ENCODE data around the gene GRK4. TPM values are rescaled to one million over a fixed set of nuclear protein-coding genes. Genes with fewer than 3 reads are reported as not detected.
A peak's percentile ranks its signal among the peaks of the same experiment; 100 is the strongest.

Gene GRK4
- total RNA-seq, 1 experiment from 2014 or later, result 4.5 TPM

DNA sequence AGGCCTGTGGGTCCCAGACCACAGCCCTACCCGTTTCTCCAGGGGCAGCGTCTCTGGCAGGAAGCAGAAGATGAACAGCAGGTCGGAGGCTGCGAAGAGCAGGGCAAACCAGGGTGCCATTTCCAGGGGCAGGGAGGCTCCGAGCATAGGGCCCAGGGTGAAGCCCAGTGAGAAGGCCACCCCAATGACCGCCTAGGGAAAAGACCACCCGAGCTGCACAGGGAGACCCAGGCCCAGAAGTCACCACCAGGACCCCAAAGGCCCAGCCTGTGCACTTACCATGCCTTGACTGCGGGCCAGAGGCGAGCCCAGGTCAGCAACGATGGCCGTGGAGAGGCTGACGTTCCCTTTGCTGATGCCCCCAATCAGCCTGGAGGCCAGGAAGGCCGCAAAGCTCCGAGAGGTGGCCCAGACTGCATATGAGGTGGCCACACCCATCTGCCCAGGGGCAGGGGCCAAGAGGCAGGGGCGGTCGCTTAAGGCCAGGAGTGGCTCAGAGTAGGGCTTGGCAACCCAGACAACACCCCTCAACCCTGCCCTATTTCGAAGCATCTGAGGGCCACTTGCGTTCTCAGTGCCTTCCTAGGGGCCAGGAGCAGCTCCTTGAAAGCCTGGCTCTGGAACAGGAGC, 30.9 kb upstream of the GRK4 start:
- ChIA-PET POLR2A (no interaction called here), CTCF (interaction anchor here (0.5 to 0.6 kb wide), 2 partner anchors 68 to 1541 kb away, joined by 3 read pairs; no protein-coding TSS in a partner anchor)
- peaks cover 25% of the 10 kb centered on the region for H3K4me1 Mint-ChIP-seq (ENCODE audit: insufficient read depth, unreplicated experiment)
- no peaks in the 10 kb centered on the region for H3K9me3 Mint-ChIP-seq (ENCODE audit: unreplicated experiment)
- no peaks in the 10 kb centered on the region for H3K27me3 Mint-ChIP-seq (ENCODE audit: insufficient read depth, unreplicated experiment)
- H3K4me3 Mint-ChIP-seq (ENCODE audit: unreplicated experiment), result peak overlapping the region; percentile 77
- no TSS peak for BruUV-seq (replicated peaks)
- no peak overlapping the region for H3K27ac Mint-ChIP-seq (ENCODE audit: low read depth, unreplicated experiment)
- H3K36me3 Mint-ChIP-seq (ENCODE audit: insufficient read depth, unreplicated experiment), result peaks cover 47% of the 10 kb centered on the region
- TF ChIP-seq, protein P1, sequence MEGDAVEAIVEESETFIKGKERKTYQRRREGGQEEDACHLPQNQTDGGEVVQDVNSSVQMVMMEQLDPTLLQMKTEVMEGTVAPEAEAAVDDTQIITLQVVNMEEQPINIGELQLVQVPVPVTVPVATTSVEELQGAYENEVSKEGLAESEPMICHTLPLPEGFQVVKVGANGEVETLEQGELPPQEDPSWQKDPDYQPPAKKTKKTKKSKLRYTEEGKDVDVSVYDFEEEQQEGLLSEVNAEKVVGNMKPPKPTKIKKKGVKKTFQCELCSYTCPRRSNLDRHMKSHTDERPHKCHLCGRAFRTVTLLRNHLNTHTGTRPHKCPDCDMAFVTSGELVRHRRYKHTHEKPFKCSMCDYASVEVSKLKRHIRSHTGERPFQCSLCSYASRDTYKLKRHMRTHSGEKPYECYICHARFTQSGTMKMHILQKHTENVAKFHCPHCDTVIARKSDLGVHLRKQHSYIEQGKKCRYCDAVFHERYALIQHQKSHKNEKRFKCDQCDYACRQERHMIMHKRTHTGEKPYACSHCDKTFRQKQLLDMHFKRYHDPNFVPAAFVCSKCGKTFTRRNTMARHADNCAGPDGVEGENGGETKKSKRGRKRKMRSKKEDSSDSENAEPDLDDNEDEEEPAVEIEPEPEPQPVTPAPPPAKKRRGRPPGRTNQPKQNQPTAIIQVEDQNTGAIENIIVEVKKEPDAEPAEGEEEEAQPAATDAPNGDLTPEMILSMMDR (IDR thresholded peaks at IDR 0.05; ENCODE audit: unreplicated experiment), result no peak
- no peak for DNase-seq (ENCODE audit: unreplicated experiment)
- intact Hi-C loops (cut with micrococcal nuclease), result no loop called here

DNA sequence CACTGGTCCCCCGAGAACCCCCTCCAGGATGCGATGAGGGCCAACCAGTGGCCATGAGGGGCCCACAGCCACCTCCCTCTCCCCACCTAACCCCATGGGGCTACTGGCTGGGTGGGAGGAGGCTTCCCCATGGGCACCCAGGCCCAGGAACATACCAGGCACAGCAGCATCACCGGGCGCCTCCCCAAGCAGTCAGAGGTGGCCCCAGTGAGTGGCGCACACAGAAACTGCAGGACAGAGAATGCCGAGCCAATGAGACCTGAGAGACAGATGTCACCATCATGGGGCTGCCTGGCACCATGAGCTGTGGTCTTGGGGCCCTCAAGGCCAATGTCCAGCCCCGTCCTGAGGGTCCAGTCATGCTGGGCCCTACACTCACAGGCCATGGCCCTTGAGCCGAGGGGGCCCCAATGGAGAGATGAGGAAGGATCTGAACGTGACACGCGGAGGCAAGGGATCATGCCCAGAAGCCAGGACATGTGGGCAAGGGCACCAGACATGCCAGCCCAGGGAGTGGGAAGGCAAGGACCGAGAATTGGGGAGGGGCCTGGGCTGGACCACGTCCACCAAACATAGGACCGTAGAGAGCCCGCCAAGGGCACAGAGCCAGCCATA, 30.3 kb upstream of the GRK4 start:
- BruUV-seq (replicated peaks), result no TSS peak
- ChIA-PET CTCF (interaction anchor here (0.6 kb wide), 1 partner anchor 1540 kb away, joined by 3 read pairs; no protein-coding TSS in a partner anchor), POLR2A (no interaction called here)
- TF ChIP-seq, protein P1 (IDR thresholded peaks at IDR 0.05; ENCODE audit: unreplicated experiment), result no peak
- Mint-ChIP-seq H3K4me1 (ENCODE audit: insufficient read depth, unreplicated experiment) (peaks cover 25% of the 10 kb centered on the region), H3K4me3 (ENCODE audit: unreplicated experiment) (peak overlapping the region; percentile 77), H3K9me3 (ENCODE audit: unreplicated experiment) (no peaks in the 10 kb centered on the region), H3K27me3 (ENCODE audit: insufficient read depth, unreplicated experiment) (no peaks in the 10 kb centered on the region), H3K27ac (ENCODE audit: low read depth, unreplicated experiment) (peak overlapping the region; percentile 11), H3K36me3 (ENCODE audit: insufficient read depth, unreplicated experiment) (peaks cover 47% of the 10 kb centered on the region)
- no peak for DNase-seq (ENCODE audit: unreplicated experiment)
- intact Hi-C loops (cut with micrococcal nuclease), result no loop called here

DNA sequence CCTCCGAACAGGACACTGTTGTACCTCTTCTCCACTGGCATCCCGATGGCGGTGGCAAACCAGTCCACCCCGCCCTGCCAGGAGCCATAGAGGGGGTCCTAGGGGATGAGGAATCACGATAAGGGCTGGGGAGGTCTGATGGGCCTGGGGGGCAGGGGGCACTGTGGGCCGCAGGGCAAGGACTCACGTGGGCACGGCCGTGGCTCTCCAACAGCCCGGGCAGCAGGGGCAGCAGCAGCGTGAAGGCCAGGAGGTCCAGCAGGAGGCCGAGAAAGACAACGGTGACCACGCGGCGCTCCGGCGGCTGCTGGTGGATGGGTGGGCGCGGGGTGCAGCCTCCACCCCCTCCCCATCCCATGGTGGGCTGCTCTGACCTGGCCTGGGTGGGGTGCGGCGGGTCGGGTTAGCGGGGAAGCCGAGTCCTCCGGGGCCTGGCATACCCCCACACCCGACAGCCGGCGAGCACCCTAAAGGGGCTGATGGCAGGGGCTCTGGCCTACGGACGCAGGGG, 29.8 kb upstream of the GRK4 start:
- CTCF ChIA-PET, result no interaction called here
- DNase-seq (ENCODE audit: unreplicated experiment), result peak; percentile 19

More for the DNA sequence above, 29.8 kb upstream of the GRK4 start:
- intact Hi-C loops (cut with micrococcal nuclease), result no loop called here
- POLR2A ChIA-PET, result no interaction called here
- TF ChIP-seq, protein P1 (IDR thresholded peaks at IDR 0.05; ENCODE audit: unreplicated experiment), result no peak
- peak overlapping the region; percentile 77 for H3K4me3 Mint-ChIP-seq (ENCODE audit: unreplicated experiment)
- H3K9me3 Mint-ChIP-seq (ENCODE audit: unreplicated experiment), result no peaks in the 10 kb centered on the region
- no TSS peak for BruUV-seq (replicated peaks)
- H3K27me3 Mint-ChIP-seq (ENCODE audit: insufficient read depth, unreplicated experiment), result no peaks in the 10 kb centered on the region
- peaks cover 25% of the 10 kb centered on the region for H3K4me1 Mint-ChIP-seq (ENCODE audit: insufficient read depth, unreplicated experiment)
- peaks cover 47% of the 10 kb centered on the region for H3K36me3 Mint-ChIP-seq (ENCODE audit: insufficient read depth, unreplicated experiment)
- peak overlapping the region; percentile 11 for H3K27ac Mint-ChIP-seq (ENCODE audit: low read depth, unreplicated experiment)

All from MCF 10A (cell line).